Activated T-helper 17 cell treated with anti-CD3 and anti-CD28 coated beads, Interleukin-2, amount 50 U/mL, for 72 hours (primary cell): ENCODE results near the gene MRPL44. TPM values are rescaled to one million over a fixed set of nuclear protein-coding genes. Genes with fewer than 3 reads are reported as not detected.
A peak's percentile ranks its signal among the peaks of the same experiment; 100 is the strongest.
"Not testable (repeated sequence)": the region's sequence is repeated elsewhere in the genome, so short reads cannot be mapped to it uniquely, and the experiment has no call there.

Experiments used
- ATAC-seq: fragments of 150-1000 bp; cut with Tn5 transposase; replicated peaks from 2 replicates; pipeline ENCODE4 v1.10.0; 2021; ENCODE audit warnings: mild to moderate bottlenecking, moderate library complexity
- H3K27ac Mint-ChIP-seq: one replicate; pipeline ENCODE4 v1.8.0; 2022; ENCODE audit warnings: mixed read lengths
- H3K27me3 Mint-ChIP-seq: one replicate; pipeline ENCODE4 v1.8.0; 2022; ENCODE audit warnings: mixed read lengths
- H3K36me3 Mint-ChIP-seq: one replicate; pipeline ENCODE4 v1.8.0; 2022; ENCODE audit warnings: low read depth, mild to moderate bottlenecking, mixed read lengths
- H3K4me1 Mint-ChIP-seq: one replicate; pipeline ENCODE4 v1.8.0; 2022; ENCODE audit warnings: mixed read lengths
- H3K4me3 Mint-ChIP-seq: one replicate; pipeline ENCODE4 v1.8.0; 2022; ENCODE audit warnings: mild to moderate bottlenecking, mixed read lengths
- H3K9me3 Mint-ChIP-seq: one replicate; pipeline ENCODE4 v1.8.0; 2022; ENCODE audit warnings: mixed read lengths
- total RNA-seq, 2 donors: library from RNA; stranded (reverse); gene quantifications; one replicate each; pipeline ENCODE4 v1.2.3, GENCODE V29; 2022

MRPL44 gene
- total RNA-seq, 2 donors from 2014 or later, result 40.3 to 42.0 TPM

- Mint-ChIP-seq H3K27ac (peak overlapping the region; percentile 70), H3K36me3 (no peaks in the 10 kb centered on the region), H3K4me1 (peaks cover 4% of the 10 kb centered on the region), H3K27me3 (no peaks in the 10 kb centered on the region), H3K4me3 (no peak overlapping the region), H3K9me3 (no peaks in the 10 kb centered on the region)
- peak; percentile 37 for ATAC-seq
Measured at GRCh38 chr2:223995569-223995968, 38.3 kb downstream of the MRPL44 start.

- peaks cover 4% of the 10 kb centered on the region for H3K4me1 Mint-ChIP-seq
- no peaks in the 10 kb centered on the region for H3K36me3 Mint-ChIP-seq
- no peak overlapping the region for H3K27ac Mint-ChIP-seq
- H3K4me3 Mint-ChIP-seq, result no peak overlapping the region
- no peaks in the 10 kb centered on the region for H3K27me3 Mint-ChIP-seq
- ATAC-seq, result no peak
- H3K9me3 Mint-ChIP-seq, result no peaks in the 10 kb centered on the region
Measured at GRCh38 chr2:223996391-223996790, 39.1 kb downstream of the MRPL44 start.

GRCh38 chr2:223997938-223998337, 40.7 kb downstream of the MRPL44 start:
- Mint-ChIP-seq H3K4me3 (no peak overlapping the region), H3K36me3 (no peaks in the 10 kb centered on the region), H3K9me3 (no peaks in the 10 kb centered on the region), H3K27me3 (no peaks in the 10 kb centered on the region), H3K4me1 (peaks cover 4% of the 10 kb centered on the region), H3K27ac (no peak overlapping the region)
- no peak for ATAC-seq

DNA sequence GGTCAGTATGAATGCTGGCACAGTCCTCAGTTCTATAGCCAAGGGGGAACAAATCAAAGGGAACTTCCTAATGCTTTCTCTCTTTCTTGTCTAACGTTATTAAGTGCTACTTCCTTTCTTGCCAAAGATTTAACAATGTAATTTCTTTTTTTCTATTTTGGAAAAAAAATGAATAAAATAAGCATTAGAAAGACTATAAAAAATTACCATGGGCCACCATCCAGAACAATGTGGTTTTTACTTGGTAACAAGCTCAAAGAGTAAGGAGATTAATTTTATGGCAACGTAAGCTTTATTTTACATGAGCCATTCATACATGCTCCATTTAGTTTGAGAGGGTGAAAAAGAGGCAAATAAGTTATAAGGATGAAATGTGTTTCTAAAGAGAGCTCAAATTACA, 41.7 kb downstream of the MRPL44 start:
- H3K4me3 Mint-ChIP-seq, result no peak overlapping the region
- ATAC-seq, result no peak
- H3K27me3 Mint-ChIP-seq, result no peaks in the 10 kb centered on the region
- no peaks in the 10 kb centered on the region for H3K9me3 Mint-ChIP-seq
- peaks cover 4% of the 10 kb centered on the region for H3K4me1 Mint-ChIP-seq
- no peaks in the 10 kb centered on the region for H3K36me3 Mint-ChIP-seq
- H3K27ac Mint-ChIP-seq, result no peak overlapping the region

- ATAC-seq, result no peak
- no peaks in the 10 kb centered on the region for H3K9me3 Mint-ChIP-seq
- H3K4me1 Mint-ChIP-seq, result peaks cover under 1% of the 10 kb centered on the region
- no peaks in the 10 kb centered on the region for H3K27me3 Mint-ChIP-seq
- H3K27ac Mint-ChIP-seq, result no peak overlapping the region
- no peak overlapping the region for H3K4me3 Mint-ChIP-seq
- no peaks in the 10 kb centered on the region for H3K36me3 Mint-ChIP-seq
Measured at GRCh38 chr2:223999862-224000261, 42.6 kb downstream of the MRPL44 start.

- not testable (repeated sequence) for H3K9me3 Mint-ChIP-seq, ATAC-seq, H3K27me3 Mint-ChIP-seq, H3K36me3 Mint-ChIP-seq, H3K4me3 Mint-ChIP-seq, H3K4me1 Mint-ChIP-seq, H3K27ac Mint-ChIP-seq
Measured at GRCh38 chr2:224000662-224001061, 43.4 kb downstream of the MRPL44 start.

DNA sequence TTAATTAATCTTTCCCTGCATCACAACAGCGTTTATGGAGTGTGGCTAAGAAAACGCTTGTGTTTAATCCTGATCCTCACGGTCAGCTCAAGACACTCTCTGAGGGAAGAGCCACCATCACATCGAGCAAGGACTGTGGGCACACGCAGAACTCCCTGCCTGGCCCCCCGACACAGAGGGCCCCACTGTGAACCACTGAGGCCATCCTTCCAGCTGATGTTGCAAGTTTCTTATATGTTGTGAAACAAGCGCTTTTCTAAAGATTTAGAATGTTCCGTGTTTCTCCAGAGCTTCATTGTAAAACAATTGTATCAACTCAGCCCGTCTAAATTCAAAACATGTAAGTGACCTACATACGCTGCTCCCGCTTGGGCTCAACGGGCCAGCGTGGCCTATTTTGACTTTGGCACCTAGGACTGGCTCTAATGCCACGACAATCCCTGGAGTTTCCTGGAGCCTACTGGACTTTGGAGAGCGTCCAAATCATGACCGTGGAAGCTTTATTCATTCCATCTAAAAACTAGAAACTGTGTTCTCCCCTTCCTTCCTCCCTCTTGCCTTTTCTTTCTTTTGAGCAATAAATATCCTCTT, 46.9 kb downstream of the MRPL44 start:
- H3K27ac Mint-ChIP-seq, result no peak overlapping the region
- no peak for ATAC-seq
- H3K27me3 Mint-ChIP-seq, result no peaks in the 10 kb centered on the region
- no peak overlapping the region for H3K4me3 Mint-ChIP-seq
- no peaks in the 10 kb centered on the region for H3K4me1 Mint-ChIP-seq
- H3K9me3 Mint-ChIP-seq, result no peaks in the 10 kb centered on the region
- no peaks in the 10 kb centered on the region for H3K36me3 Mint-ChIP-seq

GRCh38 chr2:224008702-224009261, 51.5 kb downstream of the MRPL44 start:
- Mint-ChIP-seq H3K27me3 (no peaks in the 10 kb centered on the region), H3K9me3 (no peaks in the 10 kb centered on the region), H3K4me3 (no peak overlapping the region), H3K36me3 (no peaks in the 10 kb centered on the region), H3K27ac (no peak overlapping the region), H3K4me1 (no peaks in the 10 kb centered on the region)
- ATAC-seq, result no peak

DNA sequence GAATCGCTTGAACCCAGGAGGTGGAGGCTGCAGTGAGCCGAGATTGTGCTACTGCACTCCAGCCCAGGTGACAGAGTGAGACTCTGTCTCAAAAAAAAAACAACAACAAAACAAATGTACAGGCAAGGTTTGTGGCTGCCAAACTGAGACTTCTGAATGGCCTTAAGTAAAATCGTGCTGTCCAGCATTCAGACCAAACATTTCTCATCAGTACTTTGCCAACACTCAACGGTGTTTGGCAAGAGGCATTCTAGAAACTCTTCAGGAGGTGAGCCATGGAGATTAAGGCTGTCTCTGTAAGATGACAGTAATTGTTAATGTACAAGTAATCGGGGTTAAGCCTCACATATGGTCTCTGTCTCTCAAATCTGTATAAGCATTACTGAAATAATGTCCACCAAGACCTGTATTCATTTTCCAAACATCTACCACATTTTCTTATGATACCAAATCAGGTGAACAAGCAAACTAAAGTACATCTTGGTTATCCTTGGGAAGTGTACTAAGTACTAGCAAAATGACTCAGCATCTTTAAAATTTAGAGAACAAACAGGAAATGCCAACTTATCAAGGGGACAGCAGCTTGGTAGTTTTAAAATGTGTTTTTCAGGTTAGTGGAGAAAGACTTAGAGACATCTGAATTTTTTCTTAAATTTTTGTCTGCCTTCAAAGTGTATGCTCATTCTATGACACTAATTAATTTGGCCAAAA, 52.5 kb downstream of the MRPL44 start:
- H3K27me3 Mint-ChIP-seq, result no peaks in the 10 kb centered on the region
- no peaks in the 10 kb centered on the region for H3K36me3 Mint-ChIP-seq
- H3K9me3 Mint-ChIP-seq, result no peaks in the 10 kb centered on the region
- no peak overlapping the region for H3K27ac Mint-ChIP-seq
- no peaks in the 10 kb centered on the region for H3K4me1 Mint-ChIP-seq
- no peak for ATAC-seq
- H3K4me3 Mint-ChIP-seq, result no peak overlapping the region

- Mint-ChIP-seq H3K27ac (no peak overlapping the region), H3K9me3 (no peaks in the 10 kb centered on the region), H3K4me3 (no peak overlapping the region), H3K27me3 (no peaks in the 10 kb centered on the region), H3K36me3 (no peaks in the 10 kb centered on the region), H3K4me1 (peaks cover 8% of the 10 kb centered on the region)
- ATAC-seq, result no peak
Measured at GRCh38 chr2:224011837-224012236, 54.6 kb downstream of the MRPL44 start.

- no peaks in the 10 kb centered on the region for H3K36me3 Mint-ChIP-seq
- ATAC-seq, result no peak
- H3K9me3 Mint-ChIP-seq, result no peaks in the 10 kb centered on the region
- peaks cover 13% of the 10 kb centered on the region for H3K4me1 Mint-ChIP-seq
- H3K4me3 Mint-ChIP-seq, result no peak overlapping the region
- H3K27me3 Mint-ChIP-seq, result no peaks in the 10 kb centered on the region
- H3K27ac Mint-ChIP-seq, result no peak overlapping the region
Measured at GRCh38 chr2:224014336-224014735, 57.1 kb downstream of the MRPL44 start.

DNA sequence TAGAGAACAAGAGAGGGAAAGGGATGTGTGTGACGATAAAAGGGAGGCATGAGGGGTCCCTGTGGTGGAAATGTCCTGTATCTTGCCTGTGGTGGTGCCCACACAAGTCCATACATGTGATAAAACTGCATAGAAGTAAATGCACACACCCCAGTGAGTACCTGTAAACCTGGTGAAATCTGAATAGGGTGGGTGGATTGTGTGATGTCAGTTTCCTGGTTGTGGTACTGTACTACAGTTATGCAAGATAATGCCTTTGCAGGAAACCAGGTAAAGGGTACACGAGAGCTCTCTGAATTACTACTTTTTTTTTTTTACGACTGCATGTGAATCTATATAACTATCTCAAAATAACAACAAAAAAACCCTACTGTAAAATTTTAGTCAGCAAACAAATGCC, 59.7 kb downstream of the MRPL44 start:
- H3K36me3 Mint-ChIP-seq, result no peaks in the 10 kb centered on the region
- peaks cover 19% of the 10 kb centered on the region for H3K4me1 Mint-ChIP-seq
- ATAC-seq, result peak; percentile 67
- no peak overlapping the region for H3K4me3 Mint-ChIP-seq
- no peaks in the 10 kb centered on the region for H3K27me3 Mint-ChIP-seq
- peak overlapping the region; percentile 29 for H3K27ac Mint-ChIP-seq
- no peaks in the 10 kb centered on the region for H3K9me3 Mint-ChIP-seq

Other genes with a start within 250 kb of the MRPL44 start
- 1 to 10 TPM; 4.0 to 6.3 TPM for gene AP1S3, start 119.9 kb upstream of the MRPL44 start, total RNA-seq
- 10 to 100 TPM; 31.4 to 40.6 TPM for gene WDFY1, start 12.1 kb upstream of the MRPL44 start, total RNA-seq
- gene SERPINE2, start 81.8 kb downstream of the MRPL44 start, total RNA-seq, result 10 to 100 TPM in 1 of 2 donors, 1 to 10 TPM in 1; 3.3 to 25.4 TPM